GM10248 (cell line): Measurements from ENCODE around the gene ALDH3B2.

Experiments
- CTCF ChIA-PET: fragments of 300-600 bp; sonication (Branson Sonifier 250); formaldehyde crosslinking; extraction: SDS; loops from one replicate; lab custom pipeline; 2021; ENCODE audit warnings: antibody characterized with exemption; lab: Yijun Ruan, JAX
- POLR2A ChIA-PET: fragments of 350-650 bp; sonication (Branson Sonifier 250); formaldehyde crosslinking; extraction: SDS; loops from one replicate; lab custom pipeline; 2020; ENCODE audit warnings: antibody characterized with exemption; lab: Yijun Ruan, JAX
- DNase-seq: peaks from one replicate; pipeline ENCODE4 v3.0.0; 2012; ENCODE audit errors: extremely low spot score
- CTCF ChIP-seq: IDR thresholded peaks from 2 replicates; pipeline ENCODE4 v1.5.1; 2012; ENCODE audit warnings: mild to moderate bottlenecking, low read depth; ENCODE audit errors: extremely low read depth, missing control alignments, control extremely low read depth

Gene ALDH3B2

DNA sequence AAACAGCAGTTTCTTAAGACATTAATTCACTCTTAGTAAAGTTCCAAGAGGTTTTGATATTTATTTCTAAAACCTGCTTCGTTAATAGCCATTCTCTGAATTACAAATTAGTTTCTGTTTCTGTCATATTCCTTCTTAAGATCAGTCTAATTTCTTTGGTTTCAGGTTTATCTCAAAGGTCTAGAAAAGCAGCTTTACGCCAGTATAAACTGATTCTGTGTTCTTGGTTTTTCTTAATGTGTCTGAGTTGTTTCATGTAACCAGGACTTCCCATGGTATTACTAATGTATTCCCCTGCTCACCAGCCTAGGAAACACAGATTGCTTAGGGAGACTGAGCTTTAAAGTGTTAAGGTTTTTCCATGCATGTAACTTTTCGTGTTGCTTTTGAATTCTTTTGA, 17.1 kb downstream of the ALDH3B2 start:
- CTCF ChIA-PET: interaction anchor here (3.7 to 8.1 kb wide), 3 partner anchors 11 to 43 kb away, joined by 13 to 72 read pairs (median 69); partner anchors contain the start of gene NUDT8

GRCh38 chr11:67656278-67656922, 18.0 kb downstream of the ALDH3B2 start:
- ChIA-PET CTCF (interaction anchor here (2.3 to 8.1 kb wide), 4 partner anchors 10 to 42 kb away, joined by 6 to 72 read pairs (median 41); partner anchors contain the start of genes NUDT8 and TBX10), POLR2A (no interaction called here)
- TF ChIP-seq CTCF: no peak
- no peak for DNase-seq

More for the DNA sequence above, 17.1 kb downstream of the ALDH3B2 start:
- POLR2A ChIA-PET: interaction anchor here (0.6 kb wide), 1 partner anchor 846 kb away, joined by 3 read pairs; no protein-coding TSS in a partner anchor
- DNase-seq: no peak
- no peak for TF ChIP-seq CTCF

DNA sequence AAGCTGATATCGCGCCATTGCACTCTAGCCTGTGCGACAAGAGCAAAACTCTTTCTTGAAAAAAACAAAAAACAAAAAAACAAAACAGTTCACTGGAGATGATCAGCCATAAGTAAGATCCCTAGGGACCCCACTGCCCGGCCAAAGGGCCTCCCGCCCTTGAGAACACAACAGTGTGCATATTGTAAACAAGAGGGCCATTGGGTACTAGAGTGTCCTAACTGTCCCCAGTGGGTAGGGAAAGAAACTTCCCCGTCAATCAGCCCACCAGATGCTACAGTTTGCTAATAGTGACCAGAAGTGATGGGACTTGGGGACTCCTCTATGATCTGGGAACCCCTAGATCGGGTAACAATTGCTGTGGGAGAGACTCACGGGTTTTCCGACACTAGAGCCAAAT, 20.2 kb downstream of the ALDH3B2 start:
- ChIA-PET POLR2A (no interaction called here), CTCF (interaction anchor here (1.0 to 2.3 kb wide), 4 partner anchors 15 to 25 kb away, joined by 3 to 6 read pairs (median 5); partner anchors contain the start of genes NUDT8 and TBX10)
- no peak for DNase-seq
- no peak for TF ChIP-seq CTCF

- ChIA-PET CTCF (interaction anchor here (0.6 to 10.1 kb wide), 4 partner anchors 14 to 71 kb away, joined by 3 to 142 read pairs (median 4); partner anchors contain the start of genes NUDT8 and TBX10), POLR2A (no interaction called here)
- TF ChIP-seq CTCF: no peak
- no peak for DNase-seq
These were observed 21.2 kb downstream of the ALDH3B2 start for GRCh38 chr11:67652965-67653845.

GRCh38 chr11:67651976-67652781, 22.2 kb downstream of the ALDH3B2 start:
- no peak for TF ChIP-seq CTCF
- CTCF ChIA-PET: interaction anchor here (0.6 to 10.1 kb wide), 6 partner anchors 13 to 70 kb away, joined by 3 to 142 read pairs (median 4); partner anchors contain the start of genes NUDT8 and TBX10
- POLR2A ChIA-PET: no interaction called here
- no peak for DNase-seq
